ENCODE results near the gene DPP3.

DNA sequence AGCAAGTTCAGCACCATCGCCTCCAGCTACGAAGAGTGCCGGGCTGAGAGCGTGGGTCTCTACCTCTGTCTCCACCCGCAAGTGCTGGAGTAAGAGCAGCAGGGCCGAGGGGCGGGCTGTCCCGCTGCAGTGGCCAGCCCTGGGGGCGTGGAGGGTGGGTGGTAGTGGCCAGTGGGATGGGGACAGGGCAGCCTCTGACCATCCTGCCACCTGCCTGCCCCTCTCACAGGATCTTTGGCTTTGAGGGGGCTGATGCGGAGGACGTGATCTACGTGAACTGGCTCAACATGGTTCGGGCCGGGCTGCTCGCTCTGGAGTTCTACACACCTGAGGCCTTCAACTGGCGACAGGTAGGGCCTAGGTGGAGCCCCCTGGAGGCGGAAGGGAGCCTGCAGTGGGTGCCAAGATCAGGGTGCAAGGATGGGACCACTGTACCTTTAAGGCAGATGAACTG lies 15.2 kb downstream of the DPP3 start:
- TF ChIP-seq SIN3A (IDR thresholded peaks at IDR 0.05; ENCODE audit: borderline replicate concordance, insufficient read depth, low read depth, low read length), result no peak
- TF ChIP-seq CTCF (IDR thresholded peaks at IDR 0.05), result no peak; the same call in 1 of the 2 replicates
- no peak for TF ChIP-seq POLR2AphosphoS5 (IDR thresholded peaks at IDR 0.05; ENCODE audit: low read depth, low read length)

Data from Panc1 (cell line).